ENCODE measurements around the gene PSME3IP1. TPM values are rescaled to one million over a fixed set of nuclear protein-coding genes. Genes with fewer than 3 reads are reported as not detected.

The PSME3IP1 gene
- total and polyA plus RNA-seq, 2 of the 8 experiments (the other 6 are each of a cell fraction or from before 2014, with no cell fraction given): 95.1 to 98.3 TPM

- ChIA-PET CTCF (ENCODE audit: partially characterized antibody) (interaction anchor here (1.6 to 4.2 kb wide), 3 partner anchors 10 to 56 kb away, joined by 4 to 32 read pairs (median 7); no protein-coding TSS in a partner anchor), POLR2A (ENCODE audit: partially characterized antibody) (interaction anchor here (1.2 to 1.6 kb wide), 2 partner anchors 10 to 14 kb away, joined by 3 to 4 read pairs; no protein-coding TSS in a partner anchor)
- Histone ChIP-seq H3K27ac (ENCODE audit: low read depth, low read length) (no peak overlapping the region), H3K56ac (replicated peaks; ENCODE audit: insufficient read length, low read depth, low read length) (no peak overlapping the region), H4K8ac (ENCODE audit: extremely low read depth, insufficient read depth, low read length) (no peak overlapping the region), H4K5ac (ENCODE audit: insufficient read length, low read depth, low read length) (no peak overlapping the region), H3K27me3 (replicated peaks in 1 of 4; ENCODE audit: control insufficient read depth in 3 of 4, extremely low read depth in 1 of 4, insufficient read depth in 3 of 4, low read length in 3 of 4) (no peaks in the 10 kb centered on the region), H2BK20ac (ENCODE audit: low read length) (no peak overlapping the region), H4K20me1 (replicated peaks in 1 of 2; ENCODE audit: control insufficient read depth in 1 of 2, insufficient read depth in 2 of 2, low read length in 2 of 2) (no peaks in the 10 kb centered on the region), H3K4me3 (ENCODE audit: extremely low read depth in 1 of 4, insufficient read depth in 2 of 4, low read depth in 3 of 4, low read length in 4 of 4) (no peak overlapping the region), H3K14ac (ENCODE audit: insufficient read length) (no peak overlapping the region), H4K91ac (replicated peaks; ENCODE audit: insufficient read length, low read length) (no peak overlapping the region), H2AFZ (ENCODE audit: low read length) (no peak overlapping the region), H2BK5ac (ENCODE audit: low read depth, low read length) (no peak overlapping the region), H2BK15ac (ENCODE audit: low read length) (no peak overlapping the region), H3K9ac (replicated peaks in 1 of 4; ENCODE audit: extremely low read depth in 1 of 4, low read depth in 3 of 4, low read length in 3 of 4) (no peak overlapping the region), H3K23me2 (ENCODE audit: low read depth, low read length) (no peaks in the 10 kb centered on the region), H3K36me3 (ENCODE audit: control insufficient read depth in 2 of 4, insufficient read depth in 4 of 4, low read length in 3 of 4) (no peaks in the 10 kb centered on the region), H3K9me3 (ENCODE audit: insufficient read depth in 2 of 2, low read depth in 1 of 2, low read length in 1 of 2) (no peaks in the 10 kb centered on the region), H2AK5ac (ENCODE audit: low read depth, low read length) (no peak overlapping the region), H3K18ac (ENCODE audit: extremely low read depth, low read length) (no peak overlapping the region), H3K79me2 (ENCODE audit: control insufficient read depth in 1 of 2, insufficient read depth in 2 of 2, low read length in 2 of 2) (no peaks in the 10 kb centered on the region), H2BK12ac (ENCODE audit: low read depth, low read length) (no peak overlapping the region), H3K4ac (replicated peaks; ENCODE audit: insufficient read length, low read depth, low read length) (no peak overlapping the region), H3K23ac (ENCODE audit: insufficient read length) (no peak overlapping the region), H3K79me1 (ENCODE audit: low read depth, low read length) (no peaks in the 10 kb centered on the region), H3K4me2 (ENCODE audit: insufficient read depth in 1 of 2, low read depth in 2 of 2, low read length in 2 of 2) (no peak overlapping the region), H3K4me1 (replicated peaks in 1 of 4; ENCODE audit: control insufficient read depth in 3 of 4, insufficient read depth in 4 of 4, low read length in 3 of 4) (peaks cover 0 to 5% (median 1%) of the 10 kb centered on the region in 4 experiments; a peak in 4 of 7 replicates), H2BK120ac (replicated peaks; ENCODE audit: low read depth, low read length) (no peak overlapping the region)
- FAIRE-seq: no peak
- WGBS, 2 experiments (ENCODE audit: extremely low coverage in 1 of 2, insufficient coverage in 1 of 2, insufficient read length in 1 of 2, insufficient replicate concordance in 2 of 2, low coverage in 1 of 2, low lambda C conversion rate in 2 of 2, missing lambda C conversion rate in 1 of 2): 93% methylated on average over 7 of the region's 7 CpGs; no CpG with 5 or more reads in 1 of the 2 experiments
- DNase-seq (ENCODE audit: low read depth in 1 of 2, low spot score in 2 of 2): no peak
- TF ChIP-seq SIN3A (conservative IDR thresholded peaks at IDR 0.05 in 1 of 2, IDR thresholded peaks at IDR 0.05 in 1 of 2; ENCODE audit: low read depth in 1 of 2, low read length in 2 of 2): no peak
- no peak for TF ChIP-seq SIX5 (IDR thresholded peaks at IDR 0.05; ENCODE audit: low read depth, low read length)
- no peak for TF ChIP-seq ATF2 (IDR thresholded peaks at IDR 0.05; ENCODE audit: low read length)
- TF ChIP-seq SRF (IDR thresholded peaks at IDR 0.05; ENCODE audit: low read depth, low read length): no peak
- TF ChIP-seq HDAC2 (IDR thresholded peaks at IDR 0.05; ENCODE audit: borderline replicate concordance in 1 of 2, low read depth in 2 of 2, low read length in 2 of 2): no peak
- TF ChIP-seq CHD1 (IDR thresholded peaks at IDR 0.05; ENCODE audit: low read depth, low read length): no peak
- no peak for TF ChIP-seq EGR1 (IDR thresholded peaks at IDR 0.05; ENCODE audit: borderline replicate concordance, low read depth, low read length)
- no peak for TF ChIP-seq JUN (IDR thresholded peaks at IDR 0.05; ENCODE audit: low read depth, low read length)
- no peak for TF ChIP-seq MAX (IDR thresholded peaks at IDR 0.05)
Observed at GRCh38 chr16:57140931-57141668, 44.7 kb downstream of the PSME3IP1 start.
